ENCODE results near the gene TOGARAM2.
"Not testable (repeated sequence)": the region's sequence is repeated elsewhere in the genome, so short reads cannot be mapped to it uniquely, and the experiment has no call there.

The TOGARAM2 gene

GRCh38 chr2:29072971-29073725 is 92.0 kb downstream of the TOGARAM2 start:
- no peak for DNase-seq (ENCODE audit: low spot score)

GRCh38 chr2:29073933-29074332 is 92.8 kb downstream of the TOGARAM2 start:
- no peak for DNase-seq (ENCODE audit: low spot score)

- no peak for DNase-seq (ENCODE audit: low spot score)
Observed at GRCh38 chr2:29074411-29074810, 93.3 kb downstream of the TOGARAM2 start, which contains the start of gene PCARE. Gene PCARE (minus strand): TSS chr2:29074523. CDS start chr2:29074261, 262 bp downstream.

- DNase-seq (ENCODE audit: low spot score), result no peak
Observed at GRCh38 chr2:29075894-29076705, 95.0 kb downstream of the TOGARAM2 start.

GRCh38 chr2:29079887-29080286 is 98.8 kb downstream of the TOGARAM2 start:
- no peak for DNase-seq (ENCODE audit: low spot score)

GRCh38 chr2:29080886-29081743 is 100.0 kb downstream of the TOGARAM2 start:
- DNase-seq (ENCODE audit: low spot score), result no peak

GRCh38 chr2:29082804-29083495 is 101.9 kb downstream of the TOGARAM2 start:
- no peak for DNase-seq (ENCODE audit: low spot score)

GRCh38 chr2:29084554-29084953 is 103.5 kb downstream of the TOGARAM2 start:
- no peak for DNase-seq (ENCODE audit: low spot score)

- DNase-seq (ENCODE audit: low spot score), result not testable (repeated sequence)
Observed at GRCh38 chr2:29090311-29090710, 109.2 kb downstream of the TOGARAM2 start.

- DNase-seq (ENCODE audit: low spot score), result no peak
Observed at GRCh38 chr2:29096969-29097368, 115.9 kb downstream of the TOGARAM2 start.

GRCh38 chr2:29097569-29097968 is 116.5 kb downstream of the TOGARAM2 start:
- no peak for DNase-seq (ENCODE audit: low spot score)

GRCh38 chr2:29100564-29100963 is 119.5 kb downstream of the TOGARAM2 start:
- DNase-seq (ENCODE audit: low spot score), result no peak
